Osteoblast (primary cell): Measurements from ENCODE around the gene NOL4L. TPM values are rescaled to one million over a fixed set of nuclear protein-coding genes. Genes with fewer than 3 reads are reported as not detected.
A peak's percentile ranks its signal among the peaks of the same experiment; 100 is the strongest.

Experiments
- DNase-seq: peaks from one replicate; pipeline ENCODE4 v3.0.0; 2011; ENCODE audit warnings: low spot score, mixed read lengths; ENCODE audit not compliant: insufficient read length; ENCODE audit errors: missing footprints
- H2AFZ ChIP-seq: 2 replicates; pipeline ENCODE4 v1.6.0; 2011; ENCODE audit warnings: mild to moderate bottlenecking, low read length
- H3K27ac ChIP-seq: 2 replicates; pipeline ENCODE4 v1.5.1; 2011; ENCODE audit warnings: mild to moderate bottlenecking, low read depth, low read length, moderate library complexity
- H3K27me3 ChIP-seq: 2 replicates; pipeline ENCODE4 v1.6.0; 2012; ENCODE audit warnings: mild to moderate bottlenecking, control low read depth, inconsistent platforms, low read length, moderate library complexity; ENCODE audit not compliant: insufficient read depth
- H3K36me3 ChIP-seq: 2 replicates; pipeline ENCODE4 v1.5.1; 2011; ENCODE audit warnings: mild to moderate bottlenecking, low read length, control low read depth, moderate library complexity; ENCODE audit not compliant: insufficient read depth
- H3K4me1 ChIP-seq: 2 replicates; pipeline ENCODE4 v1.5.1; 2011; ENCODE audit warnings: mild to moderate bottlenecking, low read length, control low read depth, moderate library complexity; ENCODE audit not compliant: insufficient read depth
- H3K4me2 ChIP-seq: 2 replicates; pipeline ENCODE4 v1.6.0; 2011; ENCODE audit warnings: mild to moderate bottlenecking, low read length; ENCODE audit not compliant: insufficient read depth
- H3K4me3 ChIP-seq: fragments of 200-600 bp; sonication (generic); 3 replicates; pipeline ENCODE4 v1.5.1; 2012; ENCODE audit warnings: mild to moderate bottlenecking, low read length, inconsistent platforms; ENCODE audit not compliant: insufficient read depth
- H3K79me2 ChIP-seq: 2 replicates; pipeline ENCODE4 v1.6.0; 2012; ENCODE audit warnings: mild to moderate bottlenecking, low read length, control low read depth, inconsistent platforms; ENCODE audit not compliant: insufficient read depth
- H3K9me3 ChIP-seq: 2 replicates; pipeline ENCODE4 v1.5.1; 2011; ENCODE audit warnings: low read depth, low read length, control low read depth
- H4K20me1 ChIP-seq: 2 replicates; pipeline ENCODE4 v1.6.0; 2012; ENCODE audit warnings: mild to moderate bottlenecking, low read length, control low read depth; ENCODE audit not compliant: insufficient read depth
- CTCF ChIP-seq: IDR thresholded peaks from 2 replicates; pipeline ENCODE4 v1.5.1; 2011; ENCODE audit warnings: mild to moderate bottlenecking, low read depth, low read length, moderate library complexity; ENCODE audit errors: extremely low read depth
- total RNA-seq: library from RNA; depleted of rRNA; stranded (reverse); fragments of >200 nt; gene quantifications from 2 replicates; pipeline ENCODE4 v1.2.3, GENCODE V29; 2012

The NOL4L gene
- total RNA-seq, 1 donor: 6.2 TPM

DNA sequence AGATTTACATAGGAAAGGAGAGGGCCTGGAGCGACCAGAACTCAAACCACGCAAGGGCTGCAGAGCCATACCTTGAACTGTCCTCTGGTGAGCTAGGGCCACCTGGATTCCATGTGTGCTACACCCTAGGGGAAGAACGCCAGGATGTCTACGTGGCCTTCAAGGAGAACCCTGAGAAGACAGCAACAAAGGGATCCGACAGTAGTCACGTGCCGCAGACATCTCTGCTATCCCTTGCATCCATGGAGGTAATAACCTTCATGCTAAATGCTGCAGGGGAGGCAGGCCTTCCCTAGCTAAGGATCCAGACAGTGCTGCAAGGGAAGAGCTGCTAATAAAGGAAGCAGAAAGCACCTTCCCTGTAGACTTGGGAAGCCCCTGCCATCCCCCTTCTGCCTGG is 52.9 kb downstream of the NOL4L start:
- Histone ChIP-seq H3K36me3 (no peaks in the 10 kb centered on the region), H3K79me2 (no peaks in the 10 kb centered on the region), H3K4me1 (no peaks in the 10 kb centered on the region), H3K9me3 (no peaks in the 10 kb centered on the region), H3K4me2 (no peak overlapping the region), H3K27me3 (peaks cover 19% of the 10 kb centered on the region), H3K27ac (no peak overlapping the region), H3K4me3 (no peak overlapping the region), H2AFZ (no peak overlapping the region), H4K20me1 (no peaks in the 10 kb centered on the region)
- peak; percentile 80 for DNase-seq
- TF ChIP-seq CTCF: no peak

- Histone ChIP-seq H3K79me2 (no peaks in the 10 kb centered on the region), H3K36me3 (no peaks in the 10 kb centered on the region), H3K4me2 (no peak overlapping the region), H3K9me3 (no peaks in the 10 kb centered on the region), H3K4me1 (no peaks in the 10 kb centered on the region), H3K4me3 (no peak overlapping the region), H3K27me3 (peaks cover 11% of the 10 kb centered on the region), H3K27ac (no peak overlapping the region), H2AFZ (no peak overlapping the region), H4K20me1 (no peaks in the 10 kb centered on the region)
- peak; percentile 65 for DNase-seq
- TF ChIP-seq CTCF: no peak
These were observed 56.0 kb downstream of the NOL4L start for GRCh38 chr20:32528905-32529670.

GRCh38 chr20:32528171-32528891 is 56.8 kb downstream of the NOL4L start:
- TF ChIP-seq CTCF: no peak
- no peak overlapping the region for H2AFZ ChIP-seq
- H3K36me3 ChIP-seq: no peaks in the 10 kb centered on the region
- no peak overlapping the region for H3K4me3 ChIP-seq
- no peak overlapping the region for H3K4me2 ChIP-seq
- DNase-seq: peak; percentile 59
- H3K27ac ChIP-seq: no peak overlapping the region
- H3K9me3 ChIP-seq: no peaks in the 10 kb centered on the region
- no peaks in the 10 kb centered on the region for H3K4me1 ChIP-seq
- H3K79me2 ChIP-seq: no peaks in the 10 kb centered on the region
- no peaks in the 10 kb centered on the region for H4K20me1 ChIP-seq
- peaks cover 11% of the 10 kb centered on the region for H3K27me3 ChIP-seq

DNA sequence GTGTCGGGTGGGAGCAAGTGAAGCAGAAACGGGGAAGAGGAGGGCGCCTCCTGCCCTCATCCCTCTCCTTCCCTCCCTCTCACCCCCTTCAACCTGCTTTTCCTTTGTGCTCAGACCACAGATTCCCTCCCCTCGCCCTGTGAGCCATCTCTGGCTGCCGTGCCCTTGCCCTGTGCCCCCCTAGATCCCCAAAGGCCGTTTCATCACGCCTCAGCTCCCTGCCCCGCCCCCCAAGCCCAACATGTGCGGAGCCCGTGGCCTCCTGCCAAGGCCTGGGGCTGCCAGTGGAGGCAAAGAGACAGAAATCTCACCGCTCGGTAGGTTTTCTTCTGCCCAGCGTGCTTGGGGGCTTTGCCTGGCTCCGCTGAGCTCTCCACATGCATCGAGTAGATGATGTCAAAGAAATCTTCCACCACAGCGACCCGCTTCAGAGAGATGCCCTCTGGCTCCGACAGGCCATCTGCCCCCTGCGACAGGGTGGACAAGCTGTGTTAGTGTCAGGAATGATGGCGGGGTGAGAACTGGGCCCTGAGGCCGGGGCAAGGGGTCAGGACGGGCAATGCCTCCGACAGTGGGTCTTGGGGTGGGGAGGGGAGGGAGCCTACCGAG is 57.6 kb downstream of the NOL4L start:
- TF ChIP-seq CTCF: no peak
- Histone ChIP-seq H3K9me3 (no peaks in the 10 kb centered on the region), H3K36me3 (no peaks in the 10 kb centered on the region), H4K20me1 (no peaks in the 10 kb centered on the region), H3K27me3 (peaks cover 11% of the 10 kb centered on the region), H3K27ac (no peak overlapping the region), H3K79me2 (no peaks in the 10 kb centered on the region), H3K4me3 (no peak overlapping the region), H2AFZ (no peak overlapping the region), H3K4me1 (no peaks in the 10 kb centered on the region), H3K4me2 (no peak overlapping the region)
- peak; percentile 41 for DNase-seq
